Activated CD8-positive, alpha-beta memory T cell treated with anti-CD3 and anti-CD28 coated beads, Interleukin-2, amount 10 ng/mL, durations not matched to agents 7 days and 5 days (primary cell): ENCODE measurements around the gene TNFSF10. TPM values are rescaled to one million over a fixed set of nuclear protein-coding genes. Genes with fewer than 3 reads are reported as not detected.
"Not testable (repeated sequence)": the region's sequence is repeated elsewhere in the genome, so short reads cannot be mapped to it uniquely, and the experiment has no call there.

Source experiments
- ATAC-seq: fragments of 150-1000 bp; cut with Tn5 transposase; one replicate; pipeline ENCODE4 v1.10.0; 2021; ENCODE audit warnings: moderate library complexity
- CTCF ChIA-PET: fragments of 350-600 bp; sonication (Branson Sonifier 250); formaldehyde crosslinking; loops from one replicate; lab custom pipeline; 2021; ENCODE audit warnings: antibody characterized with exemption; lab: Charles Lee
- DNase-seq: peaks from one replicate; pipeline ENCODE4 v3.0.0-alpha.2; 2020
- H3K27ac Mint-ChIP-seq: one replicate; pipeline ENCODE4 v1.8.0; 2021; ENCODE audit warnings: mild to moderate bottlenecking, mixed read lengths
- H3K27me3 Mint-ChIP-seq: one replicate; pipeline ENCODE4 v1.8.0; 2021; ENCODE audit warnings: mixed read lengths
- H3K36me3 Mint-ChIP-seq: one replicate; pipeline ENCODE4 v1.8.0; 2021; ENCODE audit warnings: mild to moderate bottlenecking, mixed read lengths
- H3K4me1 Mint-ChIP-seq: one replicate; pipeline ENCODE4 v1.8.0; 2021; ENCODE audit warnings: mixed read lengths
- H3K4me3 Mint-ChIP-seq: one replicate; pipeline ENCODE4 v1.8.0; 2021; ENCODE audit warnings: mild to moderate bottlenecking, moderate library complexity, mixed read lengths
- H3K9me3 Mint-ChIP-seq: one replicate; pipeline ENCODE4 v1.8.0; 2022; ENCODE audit warnings: low read depth, mixed read lengths
- total RNA-seq, 2 experiments: library from RNA; stranded (reverse); gene quantifications; one replicate each; pipeline ENCODE4 v1.2.3, GENCODE V29; 2021

The TNFSF10 gene
- total RNA-seq, 2 experiments from 2014 or later, result 144 to 256 TPM

DNA sequence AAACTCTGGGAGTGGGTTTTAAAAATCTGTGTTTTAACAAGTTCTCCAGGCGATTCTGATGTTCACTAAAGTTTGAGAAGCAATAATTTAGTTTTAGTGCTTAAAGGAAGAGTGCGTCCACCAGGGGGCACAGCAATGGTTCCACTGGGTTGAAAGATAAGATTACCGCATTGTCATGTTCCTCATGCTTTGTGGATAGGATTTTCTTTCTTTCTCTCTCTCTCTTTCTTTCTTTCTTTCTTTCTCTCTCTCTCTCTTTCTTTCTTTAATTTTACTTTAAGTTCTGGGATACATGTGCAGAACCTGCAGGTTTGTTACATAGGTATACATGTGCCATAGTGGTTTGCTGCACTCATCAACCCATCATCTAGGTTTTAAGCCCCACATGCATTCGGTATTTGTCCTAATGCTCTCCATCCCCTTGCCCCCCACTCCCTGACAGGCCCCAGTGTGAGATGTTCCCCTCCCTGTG lies 33.0 kb downstream of the TNFSF10 start:
- CTCF ChIA-PET, result interaction anchor here (0.7 to 1.2 kb wide), 5 partner anchors 22 to 189 kb away, joined by 3 to 23 read pairs (median 3); no protein-coding TSS in a partner anchor
- H3K4me3 Mint-ChIP-seq, H3K9me3 Mint-ChIP-seq: not testable (repeated sequence)
- Mint-ChIP-seq H3K27me3 (peaks cover 15% of the 10 kb centered on the region), H3K27ac (peak overlapping the region; percentile 84), H3K4me1 (peaks cover 20% of the 10 kb centered on the region), H3K36me3 (peaks cover 17% of the 10 kb centered on the region)
- ATAC-seq, result peak; percentile 87
- peak; percentile 87 for DNase-seq

GRCh38 chr3:172478116-172478515 lies 45.1 kb downstream of the TNFSF10 start:
- Mint-ChIP-seq H3K4me1 (peaks cover 19% of the 10 kb centered on the region), H3K27me3 (peaks cover 10% of the 10 kb centered on the region), H3K4me3 (no peak overlapping the region), H3K9me3 (no peaks in the 10 kb centered on the region), H3K36me3 (no peaks in the 10 kb centered on the region), H3K27ac (peak overlapping the region; percentile 90)
- no peak for DNase-seq
- no peak for ATAC-seq
- CTCF ChIA-PET, result interaction anchor here (0.9 to 3.5 kb wide), 17 partner anchors 10 to 203 kb away, joined by 3 to 24 read pairs (median 5); no protein-coding TSS in a partner anchor

- H3K9me3 Mint-ChIP-seq, result no peaks in the 10 kb centered on the region
- CTCF ChIA-PET, result interaction anchor here (1.1 to 3.5 kb wide), 18 partner anchors 8 to 197 kb away, joined by 3 to 24 read pairs (median 5); no protein-coding TSS in a partner anchor
- peaks cover 2% of the 10 kb centered on the region for H3K36me3 Mint-ChIP-seq
- H3K27ac Mint-ChIP-seq, result peak overlapping the region; percentile 9
- peaks cover 19% of the 10 kb centered on the region for H3K4me1 Mint-ChIP-seq
- H3K4me3 Mint-ChIP-seq, result peak overlapping the region; percentile 79
- peaks cover 10% of the 10 kb centered on the region for H3K27me3 Mint-ChIP-seq
- ATAC-seq, result no peak
- no peak for DNase-seq
These were observed 46.9 kb downstream of the TNFSF10 start for GRCh38 chr3:172476347-172476746.

DNA sequence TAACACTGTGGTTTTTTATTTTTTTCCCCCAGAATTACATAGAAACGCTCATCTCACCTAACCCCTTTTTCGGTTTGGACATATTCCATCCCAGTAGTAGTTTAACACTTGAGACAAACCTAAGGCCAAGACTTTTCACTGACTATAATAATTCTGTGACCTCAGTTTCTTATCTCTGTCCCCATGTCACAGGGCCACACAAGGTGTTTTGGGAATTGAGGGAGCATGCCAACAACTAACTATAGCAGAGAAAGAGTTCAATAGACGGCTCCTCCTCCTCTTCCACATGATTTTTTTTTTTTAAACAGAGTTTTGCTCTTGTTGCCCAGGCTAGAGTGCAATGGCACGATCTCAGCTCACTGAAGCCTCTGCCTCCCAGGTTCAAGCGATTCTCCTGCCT lies 47.5 kb downstream of the TNFSF10 start:
- Mint-ChIP-seq H3K36me3 (peaks cover 2% of the 10 kb centered on the region), H3K9me3 (no peaks in the 10 kb centered on the region), H3K4me1 (peaks cover 19% of the 10 kb centered on the region), H3K27ac (no peak overlapping the region), H3K4me3 (no peak overlapping the region), H3K27me3 (peaks cover 11% of the 10 kb centered on the region)
- CTCF ChIA-PET, result interaction anchor here (1.2 to 3.5 kb wide), 5 partner anchors 12 to 143 kb away, joined by 3 to 24 read pairs (median 14); no protein-coding TSS in a partner anchor
- DNase-seq, result no peak
- no peak for ATAC-seq

DNA sequence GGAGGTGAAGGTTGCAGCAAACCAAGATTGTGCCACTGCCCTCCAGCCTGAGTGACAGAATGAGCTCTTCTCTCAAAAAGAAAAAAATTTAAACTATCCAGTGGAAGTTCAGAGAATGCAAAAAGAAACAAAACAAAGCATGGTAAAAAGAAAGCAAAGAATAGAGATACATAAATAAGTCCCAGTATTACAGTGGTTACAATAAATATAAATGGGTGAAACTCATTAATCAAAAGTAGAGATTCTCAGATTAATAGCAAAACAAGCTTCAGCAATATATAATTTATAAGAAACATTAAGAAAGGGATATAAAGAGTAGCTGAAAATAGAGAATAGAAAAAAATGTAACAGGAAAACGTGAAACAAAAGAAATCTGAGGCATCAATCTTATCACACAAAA lies 51.3 kb downstream of the TNFSF10 start:
- Mint-ChIP-seq H3K27me3 (peaks cover 34% of the 10 kb centered on the region), H3K4me3 (no peak overlapping the region), H3K36me3 (peaks cover 2% of the 10 kb centered on the region), H3K9me3 (no peaks in the 10 kb centered on the region), H3K27ac (no peak overlapping the region), H3K4me1 (peaks cover 11% of the 10 kb centered on the region)
- no peak for ATAC-seq
- DNase-seq, result no peak
- CTCF ChIA-PET, result interaction anchor here (0.6 to 1.3 kb wide), 2 partner anchors 10 to 125 kb away, joined by 3 to 5 read pairs; no protein-coding TSS in a partner anchor

DNA sequence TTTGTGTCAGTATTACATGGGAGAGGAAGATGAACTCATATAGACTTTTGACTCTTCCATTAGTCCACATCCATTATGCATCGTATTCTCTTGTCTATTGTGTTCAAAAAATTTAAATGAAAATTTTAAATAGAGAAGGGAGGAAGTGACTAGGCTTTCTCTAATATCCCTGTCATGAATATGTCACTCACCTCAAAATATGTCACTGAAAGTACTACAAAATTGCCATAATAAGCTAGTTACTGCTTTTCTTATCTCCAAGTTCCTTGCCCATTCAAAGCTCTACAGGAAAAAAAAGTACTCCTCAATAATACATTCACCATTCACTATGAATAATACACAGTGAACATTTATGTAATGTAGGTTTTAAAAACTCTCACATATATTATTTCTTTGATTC lies 52.6 kb downstream of the TNFSF10 start:
- H3K27ac Mint-ChIP-seq, result no peak overlapping the region
- H3K4me3 Mint-ChIP-seq, result no peak overlapping the region

GRCh38 chr3:172467170-172467824 lies 55.9 kb downstream of the TNFSF10 start:
- Mint-ChIP-seq H3K9me3 (no peaks in the 10 kb centered on the region), H3K27ac (no peak overlapping the region), H3K4me3 (no peak overlapping the region), H3K4me1 (peaks cover 9% of the 10 kb centered on the region), H3K36me3 (peaks cover 2% of the 10 kb centered on the region), H3K27me3 (peaks cover 34% of the 10 kb centered on the region)
- DNase-seq (no peak), ATAC-seq (no peak)
- CTCF ChIA-PET, result interaction anchor here (1.4 to 1.7 kb wide), 2 partner anchors 10 to 129 kb away, joined by 4 to 8 read pairs; no protein-coding TSS in a partner anchor

More for the DNA sequence above, 52.6 kb downstream of the TNFSF10 start:
- DNase-seq, result no peak
- peaks cover 2% of the 10 kb centered on the region for H3K36me3 Mint-ChIP-seq
- ATAC-seq, result no peak
- H3K27me3 Mint-ChIP-seq, result peaks cover 34% of the 10 kb centered on the region
- H3K9me3 Mint-ChIP-seq, result no peaks in the 10 kb centered on the region
- CTCF ChIA-PET, result interaction anchor here (1.4 kb wide), 1 partner anchor 9 kb away, joined by 6 read pairs; no protein-coding TSS in a partner anchor
- H3K4me1 Mint-ChIP-seq, result peaks cover 9% of the 10 kb centered on the region

- H3K27me3 Mint-ChIP-seq, result peaks cover 29% of the 10 kb centered on the region
- peaks cover 11% of the 10 kb centered on the region for H3K4me1 Mint-ChIP-seq
- H3K36me3 Mint-ChIP-seq, result no peaks in the 10 kb centered on the region
- no peak for DNase-seq
- no peak overlapping the region for H3K27ac Mint-ChIP-seq
- no peak for ATAC-seq
- no peak overlapping the region for H3K4me3 Mint-ChIP-seq
- no peaks in the 10 kb centered on the region for H3K9me3 Mint-ChIP-seq
- CTCF ChIA-PET, result interaction anchor here (1.4 kb wide), 1 partner anchor 129 kb away, joined by 4 read pairs; no protein-coding TSS in a partner anchor
These were observed 56.6 kb downstream of the TNFSF10 start for GRCh38 chr3:172466553-172467130.

DNA sequence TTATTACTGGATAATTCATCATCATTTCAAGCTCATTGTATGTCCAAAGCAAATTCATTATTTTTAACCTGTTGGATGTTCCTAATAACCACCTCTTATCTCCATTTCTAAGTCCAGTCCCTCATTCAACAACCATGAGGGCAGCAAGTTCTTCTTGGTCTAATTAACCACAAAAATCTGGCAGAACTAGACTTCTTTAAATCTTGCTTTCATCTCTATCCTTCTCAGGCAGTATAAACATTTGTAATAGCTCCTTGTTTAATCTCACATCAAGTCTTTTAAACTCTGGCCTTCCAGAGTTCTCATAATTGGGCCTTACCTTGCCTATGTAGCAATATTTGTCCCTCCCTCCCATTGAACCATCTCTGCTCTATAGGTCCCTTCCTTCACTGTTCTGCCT lies 57.9 kb downstream of the TNFSF10 start:
- DNase-seq, result no peak
- no peaks in the 10 kb centered on the region for H3K9me3 Mint-ChIP-seq
- H3K4me1 Mint-ChIP-seq, result peaks cover 11% of the 10 kb centered on the region
- CTCF ChIA-PET, result interaction anchor here (1.0 to 1.1 kb wide), 2 partner anchors 170 to 201 kb away, joined by 3 read pairs; no protein-coding TSS in a partner anchor
- no peak overlapping the region for H3K4me3 Mint-ChIP-seq
- H3K27ac Mint-ChIP-seq, result no peak overlapping the region
- no peak for ATAC-seq
- no peaks in the 10 kb centered on the region for H3K36me3 Mint-ChIP-seq
- H3K27me3 Mint-ChIP-seq, result peaks cover 20% of the 10 kb centered on the region

GRCh38 chr3:172464306-172464705 lies 58.9 kb downstream of the TNFSF10 start:
- H3K4me1 Mint-ChIP-seq, result peaks cover 11% of the 10 kb centered on the region

GRCh38 chr3:172461530-172462138 lies 61.6 kb downstream of the TNFSF10 start:
- Mint-ChIP-seq H3K36me3 (no peaks in the 10 kb centered on the region), H3K4me1 (peaks cover 2% of the 10 kb centered on the region), H3K4me3 (no peak overlapping the region), H3K27ac (no peak overlapping the region), H3K9me3 (no peaks in the 10 kb centered on the region), H3K27me3 (peaks cover 2% of the 10 kb centered on the region)
- ATAC-seq (peak; percentile 60), DNase-seq (no peak)
- CTCF ChIA-PET, result interaction anchor here (0.6 to 3.8 kb wide), 29 partner anchors 9 to 607 kb away, joined by 3 to 27 read pairs (median 4); partner anchors contain the start of genes GHSR and TNFSF10

More at GRCh38 chr3:172464306-172464705, 58.9 kb downstream of the TNFSF10 start:
- H3K4me3 Mint-ChIP-seq, result no peak overlapping the region
- no peaks in the 10 kb centered on the region for H3K9me3 Mint-ChIP-seq
- H3K36me3 Mint-ChIP-seq, result no peaks in the 10 kb centered on the region
- ATAC-seq, result no peak
- H3K27me3 Mint-ChIP-seq, result peaks cover 14% of the 10 kb centered on the region
- CTCF ChIA-PET, result interaction anchor here (0.6 kb wide), 1 partner anchor 52 kb away, joined by 3 read pairs; no protein-coding TSS in a partner anchor
- no peak overlapping the region for H3K27ac Mint-ChIP-seq
- DNase-seq, result no peak

- Mint-ChIP-seq H3K4me1 (no peaks in the 10 kb centered on the region), H3K27ac (no peak overlapping the region), H3K36me3 (no peaks in the 10 kb centered on the region), H3K27me3 (peaks cover 32% of the 10 kb centered on the region), H3K4me3 (no peak overlapping the region), H3K9me3 (no peaks in the 10 kb centered on the region)
- DNase-seq (no peak), ATAC-seq (no peak)
- CTCF ChIA-PET, result no interaction called here
These were observed 66.8 kb downstream of the TNFSF10 start for GRCh38 chr3:172456404-172456803.
